NB4 (cell line): ENCODE data around the gene PRPSAP2.

Experiments used
- DNase-seq: peaks from one replicate; pipeline ENCODE4 v3.0.0; 2010; ENCODE audit warnings: low read depth
- H3K4me3 ChIP-seq: one replicate; pipeline ENCODE4 v1.5.1; 2011; ENCODE audit warnings: mild to moderate bottlenecking, low read depth, low read length, moderate library complexity
- CTCF ChIP-seq: IDR thresholded peaks from one replicate; pipeline ENCODE4 v1.5.1; 2012; ENCODE audit warnings: low read depth, low read length
- MYC ChIP-seq: IDR thresholded peaks from 2 replicates; pipeline ENCODE4 v1.6.1; 2011; ENCODE audit warnings: low read depth, low read length
- POLR2A ChIP-seq: IDR thresholded peaks from 2 replicates; pipeline ENCODE4 v1.6.1; 2011; ENCODE audit warnings: mild to moderate bottlenecking; ENCODE audit not compliant: insufficient read length; ENCODE audit errors: extremely low read depth
- TF ChIP-seq, protein P1 (sequence below): IDR thresholded peaks from 2 replicates; pipeline ENCODE4 v1.6.1; 2011; ENCODE audit warnings: low read depth, low read length

PRPSAP2 gene

GRCh38 chr17:18964550-18964949, 106.6 kb downstream of the PRPSAP2 start:
- DNase-seq, result no peak
- TF ChIP-seq, protein P1, sequence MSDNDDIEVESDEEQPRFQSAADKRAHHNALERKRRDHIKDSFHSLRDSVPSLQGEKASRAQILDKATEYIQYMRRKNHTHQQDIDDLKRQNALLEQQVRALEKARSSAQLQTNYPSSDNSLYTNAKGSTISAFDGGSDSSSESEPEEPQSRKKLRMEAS, result no peak
- TF ChIP-seq POLR2A, result no peak
- no peak for TF ChIP-seq CTCF
- TF ChIP-seq MYC, result no peak
- H3K4me3 ChIP-seq, result no peak overlapping the region

DNA sequence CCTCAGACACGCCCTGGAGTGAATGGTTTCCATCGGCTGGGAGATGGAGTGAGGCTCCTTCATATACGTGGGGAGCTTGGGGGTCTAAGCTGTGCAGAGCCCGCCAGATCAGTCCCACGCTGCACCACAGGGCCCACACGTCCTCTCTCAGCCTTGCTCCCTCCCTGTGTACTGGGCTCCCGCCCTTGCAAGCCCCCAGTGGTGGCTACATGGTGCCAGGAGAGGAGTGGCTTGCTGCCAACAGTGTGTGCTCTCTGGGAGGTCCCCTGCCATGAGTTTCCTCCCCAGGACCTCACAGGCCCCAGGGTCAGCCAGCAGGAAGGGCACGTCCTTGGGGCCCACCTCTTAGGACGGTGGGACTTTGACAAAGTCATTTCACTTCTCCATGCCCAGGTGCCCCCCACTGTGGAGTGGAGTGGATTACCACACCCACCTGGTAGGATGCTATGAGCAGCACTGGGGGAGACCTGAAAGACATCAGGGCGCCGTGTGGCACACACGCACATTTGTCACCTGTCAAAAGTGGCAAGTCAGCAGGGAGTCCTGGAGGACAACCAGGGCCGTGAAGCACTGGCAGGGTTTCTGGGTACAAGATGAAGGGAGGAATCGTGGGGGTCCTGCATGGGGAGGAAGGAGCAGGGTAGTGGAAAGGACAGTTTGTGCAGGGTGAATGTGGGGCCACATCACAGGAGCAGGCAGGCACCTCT, 107.8 kb downstream of the PRPSAP2 start:
- DNase-seq, result no peak
- no peak for TF ChIP-seq CTCF
- TF ChIP-seq POLR2A, result no peak
- TF ChIP-seq MYC, result no peak
- TF ChIP-seq, protein P1, result no peak
- H3K4me3 ChIP-seq, result no peak overlapping the region

DNA sequence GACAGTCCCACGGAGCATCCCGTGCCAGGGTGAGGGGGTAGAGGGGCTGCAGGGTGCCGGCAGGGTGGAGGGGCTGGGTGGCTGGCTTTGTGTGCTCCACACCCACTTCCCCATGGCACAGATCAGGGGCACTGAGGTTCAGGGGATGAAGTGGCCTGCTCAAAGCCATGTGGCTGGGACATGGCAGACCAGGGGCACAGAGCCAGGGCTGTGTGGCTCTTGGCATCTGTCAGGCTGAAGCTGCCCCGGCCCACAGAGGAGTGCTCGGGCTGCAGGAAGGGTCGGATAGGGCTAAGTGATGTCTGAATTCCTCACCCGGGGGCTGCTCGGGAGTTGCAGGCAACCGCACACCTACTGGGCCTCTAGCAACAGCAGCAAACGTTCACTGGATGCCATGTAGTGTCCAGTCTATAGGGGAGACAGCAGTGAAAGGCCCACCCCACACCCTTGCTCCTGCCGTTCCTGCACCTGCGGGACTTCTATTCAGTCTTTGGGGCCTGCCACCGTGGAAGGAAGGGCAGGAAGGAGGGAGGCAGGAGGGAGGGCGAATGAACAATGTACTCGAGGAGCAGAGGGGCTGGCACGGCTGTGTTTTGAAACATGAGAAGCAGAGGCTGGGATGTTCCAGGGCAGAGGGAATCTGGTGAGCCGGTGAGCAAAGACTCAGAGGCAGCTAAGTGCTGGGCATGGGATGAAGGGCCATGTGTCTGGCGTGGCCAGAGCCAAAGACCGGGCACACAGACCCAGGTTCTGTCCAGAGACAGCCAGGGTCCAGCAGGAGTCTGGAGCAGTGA, 109.1 kb downstream of the PRPSAP2 start:
- TF ChIP-seq POLR2A, result no peak
- TF ChIP-seq CTCF, result no peak
- TF ChIP-seq, protein P1, result no peak
- TF ChIP-seq MYC, result no peak
- H3K4me3 ChIP-seq, result no peak overlapping the region
- no peak for DNase-seq

GRCh38 chr17:18967916-18968315, 110.0 kb downstream of the PRPSAP2 start:
- H3K4me3 ChIP-seq, result no peak overlapping the region
- peak; percentile 49 for DNase-seq
- TF ChIP-seq POLR2A, result no peak
- TF ChIP-seq CTCF, result no peak
- no peak for TF ChIP-seq MYC
- TF ChIP-seq, protein P1, result no peak

DNA sequence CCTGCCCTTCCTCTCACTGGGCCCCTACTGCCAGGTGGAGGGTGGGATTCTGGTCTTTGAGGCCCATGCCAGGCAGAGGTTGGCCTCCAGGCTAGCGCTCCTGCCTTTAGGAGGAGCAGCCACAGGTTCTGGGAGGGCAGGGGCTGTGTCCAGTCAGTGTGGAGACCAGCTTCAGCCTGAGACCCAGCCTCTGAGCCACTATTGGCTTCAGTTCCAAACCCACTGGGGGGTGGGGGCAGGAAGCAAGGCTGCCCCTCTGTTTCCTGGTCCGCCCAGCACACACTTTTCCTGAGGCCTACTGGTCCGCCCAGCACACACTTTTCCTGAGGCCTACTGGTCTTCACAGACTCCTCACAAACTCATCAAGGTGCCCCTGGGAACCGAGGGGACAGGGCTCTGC, 110.4 kb downstream of the PRPSAP2 start:
- no peak for TF ChIP-seq POLR2A
- no peak for TF ChIP-seq MYC
- TF ChIP-seq, protein P1, result no peak
- no peak for TF ChIP-seq CTCF
- DNase-seq, result peak; percentile 25
- no peak overlapping the region for H3K4me3 ChIP-seq
